ENCODE measurements around the gene GARS1.

The GARS1 gene

DNA sequence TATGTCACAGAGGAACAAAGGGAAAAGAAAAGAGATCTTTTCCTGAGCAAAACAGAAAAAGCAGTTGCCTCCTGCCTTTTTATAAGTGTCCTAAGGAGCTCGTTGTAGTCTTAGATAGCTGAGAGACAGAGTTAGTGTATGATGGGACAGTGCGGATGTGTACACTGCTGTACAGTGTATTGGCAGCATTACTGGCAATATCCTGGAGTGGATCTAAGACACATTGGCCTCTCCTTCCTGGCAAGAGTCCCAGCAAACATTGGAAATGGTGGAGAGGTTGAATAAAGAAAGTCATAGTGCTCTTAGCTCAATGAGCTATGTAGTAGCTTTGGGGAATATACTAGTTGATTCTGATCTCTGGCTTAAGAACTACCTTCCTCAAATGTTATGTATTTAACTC lies 22.7 kb downstream of the GARS1 start:
- Histone ChIP-seq H3K4me1 (ENCODE audit: control insufficient read depth, insufficient read depth, low read length, poor library complexity, severe bottlenecking) (no peaks in the 10 kb centered on the region), H3K27me3 (replicated peaks; ENCODE audit: control insufficient read depth, insufficient read depth, low read length, poor library complexity, severe bottlenecking) (no peaks in the 10 kb centered on the region), H3K36me3 (ENCODE audit: control insufficient read depth, insufficient read depth, low read length) (peaks cover 78% of the 10 kb centered on the region), H3K4me3 (ENCODE audit: insufficient read depth, low read depth, low read length, poor library complexity, severe bottlenecking) (no peak overlapping the region), H3K27ac (ENCODE audit: insufficient read depth, low read length, poor library complexity, severe bottlenecking) (no peak overlapping the region), H3K9me3 (ENCODE audit: control insufficient read depth, low read length) (no peaks in the 10 kb centered on the region)
- DNase-seq: no peak

DNA sequence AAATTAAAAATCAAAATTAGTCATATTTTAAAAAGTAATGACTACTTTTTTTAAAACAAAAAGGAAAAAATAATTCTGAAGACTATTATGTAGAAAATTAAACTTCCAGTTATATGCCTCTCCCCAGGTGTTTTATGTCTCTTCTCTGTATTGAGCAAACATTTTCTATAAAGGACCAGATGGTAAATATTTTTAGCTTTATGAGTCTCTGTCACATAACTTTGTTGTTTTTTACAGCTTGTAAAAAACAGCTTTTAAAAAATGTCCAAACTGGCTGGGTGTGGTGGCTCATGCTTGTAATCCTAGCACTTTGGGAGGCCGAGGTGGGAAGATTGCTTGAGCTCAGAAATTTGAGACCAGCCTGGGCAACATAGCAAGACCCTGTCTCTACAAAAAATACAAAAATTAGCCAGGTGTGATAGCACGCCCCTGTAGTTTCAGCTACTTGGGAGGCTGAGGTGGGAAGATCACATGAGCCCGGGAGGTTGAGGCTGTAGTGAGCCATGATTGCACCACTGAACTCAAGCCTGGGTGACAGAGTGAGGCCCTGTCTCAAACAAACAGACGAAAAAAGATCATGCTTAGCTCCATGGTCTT lies 23.5 kb downstream of the GARS1 start:
- no peak for DNase-seq
- Histone ChIP-seq H3K36me3 (ENCODE audit: control insufficient read depth, insufficient read depth, low read length) (peaks cover 73% of the 10 kb centered on the region), H3K4me1 (ENCODE audit: control insufficient read depth, insufficient read depth, low read length, poor library complexity, severe bottlenecking) (no peaks in the 10 kb centered on the region), H3K4me3 (ENCODE audit: insufficient read depth, low read depth, low read length, poor library complexity, severe bottlenecking) (no peak overlapping the region), H3K27me3 (replicated peaks; ENCODE audit: control insufficient read depth, insufficient read depth, low read length, poor library complexity, severe bottlenecking) (no peaks in the 10 kb centered on the region), H3K9me3 (ENCODE audit: control insufficient read depth, low read length) (no peaks in the 10 kb centered on the region), H3K27ac (ENCODE audit: insufficient read depth, low read length, poor library complexity, severe bottlenecking) (no peak overlapping the region)

DNA sequence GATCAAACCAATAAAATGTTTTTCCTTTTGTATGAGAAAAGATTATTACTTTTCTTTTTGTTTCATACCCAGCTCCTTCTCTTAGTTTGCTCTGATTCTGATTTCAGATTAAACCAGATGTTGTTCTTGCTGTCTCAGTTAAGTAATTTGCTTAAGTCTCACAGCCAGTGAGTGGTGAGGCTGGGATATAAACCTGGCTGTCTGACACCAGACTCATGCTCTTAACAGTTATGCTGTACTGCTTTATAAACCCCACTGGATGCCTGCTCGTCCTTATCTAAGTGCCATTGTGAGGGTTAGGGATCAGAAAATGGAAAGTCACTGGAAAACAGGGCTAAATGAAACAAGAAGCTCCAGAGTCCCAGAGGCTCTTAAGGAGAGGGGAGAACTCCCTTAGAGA lies 24.3 kb downstream of the GARS1 start:
- DNase-seq: no peak
- H3K27me3 ChIP-seq (replicated peaks; ENCODE audit: control insufficient read depth, insufficient read depth, low read length, poor library complexity, severe bottlenecking): no peaks in the 10 kb centered on the region
- no peaks in the 10 kb centered on the region for H3K4me1 ChIP-seq (ENCODE audit: control insufficient read depth, insufficient read depth, low read length, poor library complexity, severe bottlenecking)
- no peak overlapping the region for H3K27ac ChIP-seq (ENCODE audit: insufficient read depth, low read length, poor library complexity, severe bottlenecking)
- H3K4me3 ChIP-seq (ENCODE audit: insufficient read depth, low read depth, low read length, poor library complexity, severe bottlenecking): no peak overlapping the region
- H3K36me3 ChIP-seq (ENCODE audit: control insufficient read depth, insufficient read depth, low read length): peaks cover 73% of the 10 kb centered on the region
- no peaks in the 10 kb centered on the region for H3K9me3 ChIP-seq (ENCODE audit: control insufficient read depth, low read length)

DNA sequence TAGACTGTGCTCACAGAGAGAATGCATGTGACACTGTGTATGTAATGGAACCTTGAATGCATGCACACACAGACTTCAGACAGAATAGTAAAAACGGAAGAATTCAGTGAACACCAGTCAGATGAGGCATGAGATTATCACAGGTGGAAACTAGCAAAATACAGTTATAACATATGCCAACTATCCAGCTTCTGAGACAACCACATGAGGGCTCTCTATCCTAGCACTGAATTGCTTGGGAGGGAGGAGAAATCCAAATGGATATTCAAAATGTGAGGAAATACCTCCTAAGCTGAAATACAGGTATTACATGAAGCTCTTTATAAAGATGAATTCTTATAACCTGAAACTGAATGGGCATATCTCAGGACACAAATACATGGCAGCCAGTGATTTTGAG lies 30.6 kb downstream of the GARS1 start:
- Histone ChIP-seq H3K9me3 (ENCODE audit: control insufficient read depth, low read length) (no peaks in the 10 kb centered on the region), H3K27ac (ENCODE audit: insufficient read depth, low read length, poor library complexity, severe bottlenecking) (no peak overlapping the region), H3K4me3 (ENCODE audit: insufficient read depth, low read depth, low read length, poor library complexity, severe bottlenecking) (no peak overlapping the region), H3K36me3 (ENCODE audit: control insufficient read depth, insufficient read depth, low read length) (peaks cover 67% of the 10 kb centered on the region), H3K27me3 (replicated peaks; ENCODE audit: control insufficient read depth, insufficient read depth, low read length, poor library complexity, severe bottlenecking) (no peaks in the 10 kb centered on the region), H3K4me1 (ENCODE audit: control insufficient read depth, insufficient read depth, low read length, poor library complexity, severe bottlenecking) (no peaks in the 10 kb centered on the region)
- DNase-seq: no peak

DNA sequence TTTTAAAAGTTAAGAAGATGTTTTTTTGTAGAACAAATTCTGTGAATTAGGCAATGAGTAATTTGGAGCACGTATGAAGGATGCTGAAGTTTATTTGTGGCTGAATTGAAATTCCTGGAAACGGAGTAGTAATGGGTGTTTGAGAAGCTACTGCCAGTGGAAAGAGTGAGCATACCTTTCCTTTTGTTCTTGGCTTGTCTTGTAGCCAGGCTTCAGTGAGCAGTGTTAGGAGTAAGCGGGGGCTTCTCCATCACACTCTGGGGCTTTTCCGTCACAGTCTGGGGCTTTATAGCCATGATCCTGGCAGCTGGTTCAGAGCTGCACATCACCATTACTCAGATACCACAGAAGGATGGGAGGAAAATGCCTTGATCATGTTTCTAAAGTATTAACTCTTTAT lies 32.3 kb downstream of the GARS1 start:
- DNase-seq: no peak
- no peak overlapping the region for H3K4me3 ChIP-seq (ENCODE audit: insufficient read depth, low read depth, low read length, poor library complexity, severe bottlenecking)
- no peaks in the 10 kb centered on the region for H3K9me3 ChIP-seq (ENCODE audit: control insufficient read depth, low read length)
- H3K4me1 ChIP-seq (ENCODE audit: control insufficient read depth, insufficient read depth, low read length, poor library complexity, severe bottlenecking): no peaks in the 10 kb centered on the region
- peaks cover 62% of the 10 kb centered on the region for H3K36me3 ChIP-seq (ENCODE audit: control insufficient read depth, insufficient read depth, low read length)
- no peak overlapping the region for H3K27ac ChIP-seq (ENCODE audit: insufficient read depth, low read length, poor library complexity, severe bottlenecking)
- H3K27me3 ChIP-seq (replicated peaks; ENCODE audit: control insufficient read depth, insufficient read depth, low read length, poor library complexity, severe bottlenecking): no peaks in the 10 kb centered on the region

DNA sequence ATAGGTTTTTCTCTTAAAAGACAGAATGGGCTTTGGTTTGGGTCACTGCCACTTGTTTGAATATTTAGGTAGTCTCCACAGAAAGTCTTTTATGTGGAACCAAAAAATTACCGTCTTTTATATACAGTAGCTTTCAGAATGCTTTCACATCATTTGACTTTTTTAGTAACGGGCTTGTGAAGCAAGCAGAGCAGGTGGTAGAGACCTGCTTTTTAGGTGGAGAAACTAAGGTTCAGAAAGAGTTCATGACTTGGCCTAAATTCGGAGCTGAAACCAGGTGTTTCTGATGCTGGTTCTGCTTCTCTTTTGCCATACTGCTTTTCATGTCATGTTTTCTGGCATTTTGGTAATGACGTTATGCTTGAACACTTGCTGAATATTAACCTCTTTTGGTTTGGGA lies 36.3 kb downstream of the GARS1 start:
- Histone ChIP-seq H3K27me3 (replicated peaks; ENCODE audit: control insufficient read depth, insufficient read depth, low read length, poor library complexity, severe bottlenecking) (no peaks in the 10 kb centered on the region), H3K27ac (ENCODE audit: insufficient read depth, low read length, poor library complexity, severe bottlenecking) (no peak overlapping the region), H3K36me3 (ENCODE audit: control insufficient read depth, insufficient read depth, low read length) (peaks cover 70% of the 10 kb centered on the region), H3K4me1 (ENCODE audit: control insufficient read depth, insufficient read depth, low read length, poor library complexity, severe bottlenecking) (no peaks in the 10 kb centered on the region), H3K9me3 (ENCODE audit: control insufficient read depth, low read length) (no peaks in the 10 kb centered on the region), H3K4me3 (ENCODE audit: insufficient read depth, low read depth, low read length, poor library complexity, severe bottlenecking) (no peak overlapping the region)
- no peak for DNase-seq

DNA sequence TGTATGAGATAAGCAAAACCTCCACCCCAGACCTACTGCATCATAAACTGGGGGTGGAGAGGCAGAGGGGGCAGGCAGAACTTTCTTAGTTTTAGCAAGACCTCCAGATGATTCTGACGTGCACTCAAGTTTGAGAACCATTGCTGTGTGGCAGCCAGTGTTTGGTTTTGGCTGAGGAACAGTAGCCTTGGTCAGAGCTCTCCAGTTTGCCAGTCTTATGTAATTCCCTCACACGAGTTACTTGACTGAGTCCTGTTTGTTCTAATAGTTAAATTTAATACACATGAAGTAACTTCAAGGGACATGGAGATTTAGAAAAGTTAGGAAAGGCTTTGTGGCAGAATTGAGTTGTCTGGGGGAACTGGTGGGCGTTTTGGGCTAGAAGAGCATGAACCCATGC lies 38.5 kb downstream of the GARS1 start:
- Histone ChIP-seq H3K27me3 (replicated peaks; ENCODE audit: control insufficient read depth, insufficient read depth, low read length, poor library complexity, severe bottlenecking) (no peaks in the 10 kb centered on the region), H3K4me3 (ENCODE audit: insufficient read depth, low read depth, low read length, poor library complexity, severe bottlenecking) (no peak overlapping the region), H3K9me3 (ENCODE audit: control insufficient read depth, low read length) (no peaks in the 10 kb centered on the region), H3K27ac (ENCODE audit: insufficient read depth, low read length, poor library complexity, severe bottlenecking) (no peak overlapping the region), H3K4me1 (ENCODE audit: control insufficient read depth, insufficient read depth, low read length, poor library complexity, severe bottlenecking) (no peaks in the 10 kb centered on the region), H3K36me3 (ENCODE audit: control insufficient read depth, insufficient read depth, low read length) (peaks cover 63% of the 10 kb centered on the region)
- DNase-seq: no peak

DNA sequence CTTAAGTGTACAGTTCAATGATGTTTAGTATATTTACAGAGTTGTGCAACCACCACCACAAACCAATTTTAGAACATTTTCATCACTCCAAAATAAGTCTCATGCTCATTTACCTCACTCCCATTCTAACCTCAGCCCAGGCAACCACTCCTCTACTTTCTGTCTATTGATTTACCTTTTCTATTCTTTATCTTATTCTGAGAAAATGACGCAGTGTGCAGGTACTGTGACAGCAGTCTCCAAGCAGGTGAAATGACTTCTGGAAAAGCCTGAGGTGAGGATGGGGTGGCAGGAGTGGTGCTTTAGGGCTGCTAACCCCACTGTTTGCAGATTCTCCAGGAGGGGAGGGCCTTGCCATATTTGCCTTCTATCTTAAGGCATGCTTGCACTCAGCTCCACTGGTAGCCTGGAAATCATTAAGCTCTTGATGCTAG lies 39.5 kb downstream of the GARS1 start:
- H3K4me3 ChIP-seq (ENCODE audit: insufficient read depth, low read depth, low read length, poor library complexity, severe bottlenecking): no peak overlapping the region
- H3K36me3 ChIP-seq (ENCODE audit: control insufficient read depth, insufficient read depth, low read length): peaks cover 55% of the 10 kb centered on the region
- H3K27ac ChIP-seq (ENCODE audit: insufficient read depth, low read length, poor library complexity, severe bottlenecking): no peak overlapping the region
- no peaks in the 10 kb centered on the region for H3K4me1 ChIP-seq (ENCODE audit: control insufficient read depth, insufficient read depth, low read length, poor library complexity, severe bottlenecking)
- no peak for DNase-seq
- H3K27me3 ChIP-seq (replicated peaks; ENCODE audit: control insufficient read depth, insufficient read depth, low read length, poor library complexity, severe bottlenecking): no peaks in the 10 kb centered on the region
- H3K9me3 ChIP-seq (ENCODE audit: control insufficient read depth, low read length): no peaks in the 10 kb centered on the region

DNA sequence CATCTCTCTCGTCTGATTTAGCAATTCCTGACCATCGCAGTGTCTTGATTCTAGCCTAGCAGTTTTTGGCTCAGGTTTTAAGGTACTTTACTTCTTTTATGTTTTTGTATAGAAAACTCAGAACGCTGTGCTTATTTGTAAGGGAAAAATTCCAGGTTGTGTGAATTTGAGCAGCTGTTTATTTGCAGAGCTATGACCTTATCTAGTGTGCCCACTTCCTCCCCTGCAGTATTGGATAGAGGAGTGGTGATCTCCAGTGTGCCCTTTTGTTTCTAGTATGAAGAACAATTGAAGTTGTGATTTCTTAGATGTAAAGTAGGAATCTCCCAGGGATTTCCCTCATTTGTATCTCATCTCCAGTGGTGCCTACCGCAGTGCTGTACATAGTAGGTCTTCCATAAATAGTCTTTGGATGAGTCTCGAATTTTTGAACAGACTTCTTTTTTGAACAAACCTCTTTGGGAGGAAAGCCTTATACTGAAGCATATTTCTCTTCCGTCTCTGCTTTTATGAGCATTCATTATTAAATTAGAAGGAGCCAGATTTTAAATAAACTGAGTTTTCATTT lies 40.0 kb downstream of the GARS1 start:
- H3K4me1 ChIP-seq (ENCODE audit: control insufficient read depth, insufficient read depth, low read length, poor library complexity, severe bottlenecking): no peaks in the 10 kb centered on the region
- no peaks in the 10 kb centered on the region for H3K27me3 ChIP-seq (replicated peaks; ENCODE audit: control insufficient read depth, insufficient read depth, low read length, poor library complexity, severe bottlenecking)
- peaks cover 50% of the 10 kb centered on the region for H3K36me3 ChIP-seq (ENCODE audit: control insufficient read depth, insufficient read depth, low read length)
- H3K27ac ChIP-seq (ENCODE audit: insufficient read depth, low read length, poor library complexity, severe bottlenecking): no peak overlapping the region
- DNase-seq: no peak
- H3K9me3 ChIP-seq (ENCODE audit: control insufficient read depth, low read length): no peaks in the 10 kb centered on the region
- H3K4me3 ChIP-seq (ENCODE audit: insufficient read depth, low read depth, low read length, poor library complexity, severe bottlenecking): no peak overlapping the region

DNA sequence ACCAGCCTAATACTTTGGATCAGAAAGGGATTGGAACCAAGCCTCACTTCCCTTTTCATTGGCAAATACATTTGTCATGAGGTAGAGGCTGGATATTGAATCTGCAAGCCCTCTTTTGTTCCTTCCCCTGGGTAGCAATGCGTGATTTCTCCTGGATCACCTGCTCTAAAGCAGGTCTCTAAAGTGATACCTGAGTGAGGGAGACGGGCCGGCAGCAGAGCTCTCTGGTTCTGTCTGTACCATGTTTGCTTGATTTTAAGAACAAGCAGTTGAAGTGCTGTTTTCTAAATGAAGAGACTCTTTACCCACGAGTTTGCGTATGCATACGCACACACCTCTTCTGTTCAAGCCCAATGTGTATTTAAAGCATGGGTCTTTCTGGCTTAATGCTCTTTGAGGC lies 41.1 kb downstream of the GARS1 start:
- H3K27ac ChIP-seq (ENCODE audit: insufficient read depth, low read length, poor library complexity, severe bottlenecking): no peak overlapping the region
- no peaks in the 10 kb centered on the region for H3K4me1 ChIP-seq (ENCODE audit: control insufficient read depth, insufficient read depth, low read length, poor library complexity, severe bottlenecking)
- H3K4me3 ChIP-seq (ENCODE audit: insufficient read depth, low read depth, low read length, poor library complexity, severe bottlenecking): no peak overlapping the region
- no peaks in the 10 kb centered on the region for H3K9me3 ChIP-seq (ENCODE audit: control insufficient read depth, low read length)
- no peak for DNase-seq
- no peaks in the 10 kb centered on the region for H3K27me3 ChIP-seq (replicated peaks; ENCODE audit: control insufficient read depth, insufficient read depth, low read length, poor library complexity, severe bottlenecking)
- peaks cover 47% of the 10 kb centered on the region for H3K36me3 ChIP-seq (ENCODE audit: control insufficient read depth, insufficient read depth, low read length)
